Kidney (tissue), 14 donors: ENCODE measurements around the gene CCBE1. TPM values are rescaled to one million over a fixed set of nuclear protein-coding genes. Genes with fewer than 3 reads are reported as not detected.
"Not testable (repeated sequence)": the region's sequence is repeated elsewhere in the genome, so short reads cannot be mapped to it uniquely, and the experiment has no call there.

Experiments
- DNase-seq, 5 donors: peaks; one replicate each; pipeline ENCODE4 v3.0.0-alpha.2; 2013 to 2020
- FAIRE-seq: peaks from 2 replicates; lab custom pipeline; 2012; peaks lifted over from hg19 to GRCh38; lab: Jason Lieb, UNC
- H3K27ac ChIP-seq, 2 donors: one replicate each; pipeline ENCODE4 v1.7.0; 2013; ENCODE audit warnings: low read depth in 2 of 2, low read length in 2 of 2, inconsistent platforms in 1 of 2
- H3K27me3 ChIP-seq: one replicate; pipeline ENCODE4 v1.7.1; 2013; ENCODE audit warnings: low read length, inconsistent platforms; ENCODE audit not compliant: control insufficient read depth, insufficient read depth
- H3K36me3 ChIP-seq, 3 donors: one replicate each; pipeline versions ENCODE4 v1.7.0 to v1.7.1; 2013; ENCODE audit warnings: low read length in 3 of 3, control low read depth in 1 of 3, inconsistent platforms in 1 of 3; ENCODE audit not compliant: insufficient read depth in 3 of 3, control insufficient read depth in 2 of 3
- H3K4me1 ChIP-seq, 3 donors: one replicate each; pipeline versions ENCODE4 v1.7.0 to v1.7.1; 2013; ENCODE audit warnings: low read length in 3 of 3, inconsistent platforms in 1 of 3, low read depth in 1 of 3; ENCODE audit not compliant: control insufficient read depth in 2 of 3, insufficient read depth in 2 of 3
- H3K4me3 ChIP-seq, 3 donors: one replicate each; pipeline versions ENCODE4 v1.7.0 to v1.8.1; 2013; ENCODE audit warnings: low read length in 3 of 3, control low read depth in 1 of 3, inconsistent platforms in 1 of 3
- H3K9ac ChIP-seq, 3 donors: one replicate each; pipeline versions ENCODE4 v1.7.0 to v1.7.1; 2013; ENCODE audit warnings: low read length in 3 of 3, control low read depth in 1 of 3, inconsistent platforms in 1 of 3
- H3K9me3 ChIP-seq, 3 donors: one replicate each; pipeline versions ENCODE4 v1.7.0 to v1.7.1; 2013; ENCODE audit warnings: low read length in 3 of 3, control low read depth in 1 of 3, inconsistent platforms in 1 of 3; ENCODE audit not compliant: control insufficient read depth in 2 of 3, insufficient read depth in 1 of 3
- intact Hi-C: fragments of 100-400 bp; cut with DNase I; formaldehyde crosslinking; loops from one replicate; pipeline ENCODE4 v1.11.1; 2022
- polyA plus RNA-seq: library from polyadenylated mRNA; stranded (reverse); fragments of 350-450 nt; fragmentation: Illumina TruSeq; extraction: RNeasy Lipid Tissue Mini Kit (QIAGEN cat#74804); gene quantifications from one replicate; pipeline ENCODE4 v1.2.3, GENCODE V29; 2014; ENCODE audit warnings: low read depth, low replicate concordance; ENCODE audit not compliant: insufficient read depth
- total RNA-seq: library from RNA; stranded (reverse); fragmentation: NEBNext Ultra II Directional; extraction: Animal tissue kit (Norgen Biotek cat#: 25700); gene quantifications from one replicate; pipeline ENCODE4 v1.2.1, GENCODE V29; 2021
- TF ChIP-seq, protein P1 (sequence below): IDR thresholded peaks from 3 replicates; pipeline ENCODE4 v1.5.1; 2012; ENCODE audit warnings: mild to moderate bottlenecking, moderate library complexity, borderline replicate concordance; ENCODE audit not compliant: insufficient read depth; ENCODE audit errors: extremely low read depth
- donor health status: control.
- donor health status: control.
- donor health status: control.
- donor health status: control.
- donor health status: control.
- donor health status: DM: yes; HTN: yes; CAD: no.
- donor health status: Normal renal cell carcinoma (clear cell type).

The CCBE1 gene
- total and polyA plus RNA-seq, 2 donors from 2014 or later = 1.8 to 2.2 TPM

DNA sequence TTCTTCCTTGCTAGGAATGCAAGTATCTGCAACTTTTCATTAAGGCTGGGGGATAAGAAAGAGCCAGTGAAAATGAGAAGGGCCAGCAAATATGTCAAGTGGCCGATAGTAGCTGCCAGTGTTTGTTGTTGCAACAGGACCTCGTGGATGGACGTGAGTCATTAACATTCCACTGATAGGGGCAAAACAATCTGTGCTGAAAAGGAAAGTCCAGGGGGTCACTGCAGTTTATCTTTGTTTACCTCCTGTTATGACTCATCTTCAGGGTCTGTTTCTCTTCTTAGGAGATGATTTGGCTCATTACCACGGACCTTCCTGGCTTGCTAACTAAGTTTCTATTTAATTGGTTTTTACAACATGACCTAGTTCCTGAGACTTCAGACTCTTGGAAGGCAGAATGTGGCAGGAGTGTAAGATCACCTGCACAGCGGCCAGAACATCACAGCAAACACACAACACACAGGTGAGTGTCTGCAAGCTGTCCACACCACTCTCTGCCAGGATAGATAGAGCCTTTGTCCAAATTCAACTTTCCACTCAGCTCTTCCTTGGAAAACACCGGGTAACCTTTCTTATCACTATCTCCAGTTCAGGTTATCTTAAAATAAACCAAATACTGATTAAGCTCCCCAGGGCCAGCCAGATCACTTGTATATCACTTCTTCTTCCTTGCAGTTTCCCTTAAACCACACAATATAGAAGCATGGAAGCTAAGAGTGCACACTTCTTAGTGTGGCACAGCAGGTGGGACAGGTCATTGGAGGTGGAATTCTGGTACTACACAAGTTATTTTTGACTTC is 180.7 kb downstream of the CCBE1 start:
- intact Hi-C loops = no loop called here
- no peak overlapping the region for H3K9ac ChIP-seq
- DNase-seq = peak in 1 of 5 donors; percentile 43
- no peaks in the 10 kb centered on the region for H3K9me3 ChIP-seq
- H3K36me3 ChIP-seq = no peaks in the 10 kb centered on the region
- H3K27me3 ChIP-seq = no peaks in the 10 kb centered on the region
- no peak for FAIRE-seq
- no peak overlapping the region for H3K4me3 ChIP-seq
- TF ChIP-seq, protein P1, sequence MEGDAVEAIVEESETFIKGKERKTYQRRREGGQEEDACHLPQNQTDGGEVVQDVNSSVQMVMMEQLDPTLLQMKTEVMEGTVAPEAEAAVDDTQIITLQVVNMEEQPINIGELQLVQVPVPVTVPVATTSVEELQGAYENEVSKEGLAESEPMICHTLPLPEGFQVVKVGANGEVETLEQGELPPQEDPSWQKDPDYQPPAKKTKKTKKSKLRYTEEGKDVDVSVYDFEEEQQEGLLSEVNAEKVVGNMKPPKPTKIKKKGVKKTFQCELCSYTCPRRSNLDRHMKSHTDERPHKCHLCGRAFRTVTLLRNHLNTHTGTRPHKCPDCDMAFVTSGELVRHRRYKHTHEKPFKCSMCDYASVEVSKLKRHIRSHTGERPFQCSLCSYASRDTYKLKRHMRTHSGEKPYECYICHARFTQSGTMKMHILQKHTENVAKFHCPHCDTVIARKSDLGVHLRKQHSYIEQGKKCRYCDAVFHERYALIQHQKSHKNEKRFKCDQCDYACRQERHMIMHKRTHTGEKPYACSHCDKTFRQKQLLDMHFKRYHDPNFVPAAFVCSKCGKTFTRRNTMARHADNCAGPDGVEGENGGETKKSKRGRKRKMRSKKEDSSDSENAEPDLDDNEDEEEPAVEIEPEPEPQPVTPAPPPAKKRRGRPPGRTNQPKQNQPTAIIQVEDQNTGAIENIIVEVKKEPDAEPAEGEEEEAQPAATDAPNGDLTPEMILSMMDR = no peak
- no peak overlapping the region for H3K27ac ChIP-seq
- no peaks in the 10 kb centered on the region for H3K4me1 ChIP-seq

GRCh38 chr18:59515956-59516355 is 181.3 kb downstream of the CCBE1 start:
- intact Hi-C loops, H3K27ac ChIP-seq, H3K27me3 ChIP-seq, H3K4me3 ChIP-seq, DNase-seq, H3K4me1 ChIP-seq, H3K9me3 ChIP-seq, FAIRE-seq, H3K9ac ChIP-seq, H3K36me3 ChIP-seq: not testable (repeated sequence)

GRCh38 chr18:59515147-59515546 is 182.1 kb downstream of the CCBE1 start:
- intact Hi-C loops = no loop called here

DNA sequence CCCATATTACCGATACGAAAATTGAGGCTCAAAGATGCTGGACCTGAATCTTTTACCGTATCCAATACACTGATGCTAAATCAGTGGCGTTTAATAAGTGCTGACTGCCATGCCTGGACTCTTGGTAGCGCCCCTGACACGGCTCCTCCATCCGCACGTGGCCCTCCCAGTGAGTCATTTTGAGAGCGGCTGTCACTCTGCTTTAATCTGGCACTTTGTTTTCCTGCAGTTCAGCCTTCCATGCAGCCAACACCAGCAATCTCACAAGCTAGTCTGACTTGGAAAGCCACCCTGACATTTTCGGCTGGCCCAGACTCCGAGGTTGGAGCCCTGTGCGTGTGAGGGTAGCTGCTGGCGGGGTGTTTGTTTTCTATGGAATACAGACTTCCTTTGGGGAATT is 183.0 kb downstream of the CCBE1 start:
- FAIRE-seq (no peak), DNase-seq (peak in 3 of 5 donors; percentile 42 to 85 (median 55))
- no peaks in the 10 kb centered on the region for H3K9me3 ChIP-seq
- no peaks in the 10 kb centered on the region for H3K36me3 ChIP-seq
- no peak overlapping the region for H3K4me3 ChIP-seq
- no peaks in the 10 kb centered on the region for H3K27me3 ChIP-seq
- H3K9ac ChIP-seq = no peak overlapping the region
- intact Hi-C loops = no loop called here
- no peak overlapping the region for H3K27ac ChIP-seq
- H3K4me1 ChIP-seq = no peaks in the 10 kb centered on the region
- TF ChIP-seq, protein P1 = no peak

More at GRCh38 chr18:59515147-59515546, 182.1 kb downstream of the CCBE1 start:
- Histone ChIP-seq H3K27ac (no peak overlapping the region), H3K9ac (no peak overlapping the region), H3K36me3 (no peaks in the 10 kb centered on the region), H3K9me3 (no peaks in the 10 kb centered on the region), H3K27me3 (no peaks in the 10 kb centered on the region), H3K4me3 (no peak overlapping the region), H3K4me1 (no peaks in the 10 kb centered on the region)
- DNase-seq (no peak), FAIRE-seq (no peak)
- TF ChIP-seq, protein P1 = no peak
